Measurements from ENCODE around the gene MSH5. TPM values are rescaled to one million over a fixed set of nuclear protein-coding genes. Genes with fewer than 3 reads are reported as not detected.

Gene MSH5
- total and polyA plus RNA-seq, 7 donors = 1.4 to 3.0 (median 1.8) TPM

- no peak for DNase-seq
- intact Hi-C loops (cut with DNase I) = loop anchor here in 1 of 2 donors (5.0 kb wide), 1 partner anchor 84 kb away; the partner anchor contains the start of gene LY6G5C
Observed at GRCh38 chr6:31765910-31766794, 26.3 kb downstream of the MSH5 start.

GRCh38 chr6:31767096-31767645 lies 27.4 kb downstream of the MSH5 start:
- 84 to 87% (median 86%) methylated on average over 6 of the region's 6 CpGs for WGBS, 3 donors
- no peaks in the 10 kb centered on the region for H3K27me3 ChIP-seq (ENCODE audit: insufficient read depth in 3 of 3, low read length in 2 of 3)
- no peaks in the 10 kb centered on the region for H3K9me3 ChIP-seq
- no peaks in the 10 kb centered on the region for H3K4me1 ChIP-seq
- H3K27ac ChIP-seq = no peak overlapping the region
- ATAC-seq = no peak
- peaks cover 0 to 39% of the 10 kb centered on the region in 2 donors for H3K36me3 ChIP-seq (ENCODE audit: insufficient read depth in 1 of 2, low read depth in 1 of 2)
- TF ChIP-seq CTCF (IDR thresholded peaks at IDR 0.05) = no peak
- DNase-seq = no peak
- intact Hi-C loops (cut with DNase I) = loop anchor here in 1 of 2 donors (5.0 kb wide), 1 partner anchor 85 kb away; the partner anchor contains the start of gene LY6G5C
- no peak overlapping the region for H3K4me3 ChIP-seq

More at GRCh38 chr6:31765910-31766794, 26.3 kb downstream of the MSH5 start:
- H3K36me3 ChIP-seq (ENCODE audit: insufficient read depth in 1 of 2, low read depth in 1 of 2) = peaks cover 0 to 39% of the 10 kb centered on the region in 2 donors
- no peak overlapping the region for H3K27ac ChIP-seq
- H3K4me1 ChIP-seq = no peaks in the 10 kb centered on the region
- H3K4me3 ChIP-seq = peak overlapping the region; percentile 28
- H3K27me3 ChIP-seq (ENCODE audit: insufficient read depth in 3 of 3, low read length in 2 of 3) = no peaks in the 10 kb centered on the region
- no peak for TF ChIP-seq CTCF (IDR thresholded peaks at IDR 0.05)
- no peaks in the 10 kb centered on the region for H3K9me3 ChIP-seq
- 56 to 57% (median 57%) methylated on average over 42 of the region's 42 CpGs for WGBS, 3 donors
- no peak for ATAC-seq

DNA sequence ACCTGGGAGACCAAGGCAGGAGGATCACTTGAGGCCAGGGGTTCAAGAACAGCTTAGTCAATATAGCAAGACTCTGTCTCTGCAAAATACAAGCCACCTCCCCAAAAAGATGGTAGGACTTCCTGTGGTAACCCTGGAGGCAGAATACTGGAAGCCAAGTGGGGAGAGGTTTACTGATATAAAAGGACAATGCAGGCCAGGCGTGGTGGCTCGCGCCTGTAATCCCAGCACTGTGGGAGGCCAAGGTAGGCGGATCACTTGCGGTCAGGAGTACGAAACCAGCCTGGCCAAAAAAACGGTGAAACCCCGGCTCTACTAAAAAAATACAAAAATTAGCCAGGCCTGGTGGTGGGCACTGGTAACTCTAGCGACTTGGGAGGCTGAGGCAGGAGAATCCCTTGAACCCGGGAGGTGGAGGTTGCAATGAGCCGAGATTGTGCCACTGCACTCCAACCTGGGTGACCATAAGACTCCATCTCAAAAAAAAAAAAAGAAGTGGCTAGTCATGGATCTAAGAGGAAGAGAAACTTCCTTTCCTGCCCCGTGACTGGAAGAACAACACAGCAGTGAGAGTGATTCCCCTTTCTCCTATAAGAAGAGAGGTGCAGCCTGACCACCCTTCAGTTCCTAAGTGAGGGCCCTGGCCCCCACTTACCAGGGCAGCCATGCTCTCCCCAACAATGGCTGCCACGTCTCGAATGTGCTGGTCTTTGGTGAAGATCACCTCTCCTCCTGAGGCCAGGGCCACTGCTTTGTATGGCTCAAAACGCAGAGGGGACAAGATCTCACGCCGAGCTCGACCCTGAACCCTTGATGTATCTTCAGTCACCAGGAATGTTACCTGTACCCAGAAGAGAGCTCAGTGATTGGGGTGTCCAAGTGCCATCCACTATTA lies 28.8 kb downstream of the MSH5 start:
- peaks cover 0 to 39% of the 10 kb centered on the region in 2 donors for H3K36me3 ChIP-seq (ENCODE audit: insufficient read depth in 1 of 2, low read depth in 1 of 2)
- H3K4me1 ChIP-seq = no peaks in the 10 kb centered on the region
- H3K27ac ChIP-seq = no peak overlapping the region
- 89 to 90% (median 89%) methylated on average over 18 of the region's 18 CpGs for WGBS, 3 donors
- intact Hi-C loops (cut with DNase I) = loop anchor here (2.0 to 5.0 kb wide), 2 partner anchors 86 to 88 kb away; partner anchors contain the start of gene LY6G5C (in 2 of the 2)
- ATAC-seq (no peak), DNase-seq (no peak)
- no peaks in the 10 kb centered on the region for H3K9me3 ChIP-seq
- H3K27me3 ChIP-seq (ENCODE audit: insufficient read depth in 3 of 3, low read length in 2 of 3) = no peaks in the 10 kb centered on the region
- no peak overlapping the region for H3K4me3 ChIP-seq
- no peak for TF ChIP-seq CTCF (IDR thresholded peaks at IDR 0.05)

- intact Hi-C loops (cut with DNase I) = loop anchor here (2.0 to 10.0 kb wide), 4 partner anchors 62 to 95 kb away; partner anchors contain the start of genes LY6G5C (in 2 of the 2) and NEU1 (in 1 of the 2)
- ATAC-seq (peak; percentile 82 to 85 (median 84)), DNase-seq (peak; percentile 73 to 88)
- Histone ChIP-seq H3K27ac (no peak overlapping the region), H3K9me3 (no peaks in the 10 kb centered on the region), H3K27me3 (ENCODE audit: insufficient read depth in 3 of 3, low read length in 2 of 3) (no peaks in the 10 kb centered on the region), H3K4me3 (no peak overlapping the region), H3K36me3 (ENCODE audit: insufficient read depth in 1 of 2, low read depth in 1 of 2) (peaks cover 0 to 32% of the 10 kb centered on the region in 2 donors), H3K4me1 (no peaks in the 10 kb centered on the region)
- WGBS, 3 donors = 56 to 65% (median 56%) methylated on average over 12 of the region's 12 CpGs
- peak; percentile 87 for TF ChIP-seq CTCF (IDR thresholded peaks at IDR 0.05)
Observed at GRCh38 chr6:31769684-31770371, 30.0 kb downstream of the MSH5 start.

Data from psoas muscle (tissue), 8 donors.